Psoas muscle (tissue), 8 donors: ENCODE data around the gene INAFM1. TPM values are rescaled to one million over a fixed set of nuclear protein-coding genes. Genes with fewer than 3 reads are reported as not detected.
"Not testable (repeated sequence)": the region's sequence is repeated elsewhere in the genome, so short reads cannot be mapped to it uniquely, and the experiment has no call there.

Experiments
- ATAC-seq, 4 donors: fragments of 200-7000 bp; cut with Tn5 transposase; one replicate each; pipeline ENCODE4 v1.9.1; 2020; ENCODE audit warnings: moderate library complexity in 3 of 4, mild to moderate bottlenecking in 2 of 4
- DNase-seq, 2 donors: peaks; one replicate each; pipeline ENCODE4 v3.0.0-alpha.2; 2020
- H3K27ac ChIP-seq: fragments of 200-600 bp; one replicate; pipeline ENCODE4 v1.8.0; 2022
- H3K27me3 ChIP-seq, 3 donors: fragments of 200-600 bp in 1 of 3; one replicate each; pipeline versions ENCODE4 v1.6.1 to v1.8.0; 2013 to 2022; ENCODE audit warnings: low read length in 2 of 3, mild to moderate bottlenecking in 2 of 3, moderate library complexity in 1 of 3; ENCODE audit not compliant: insufficient read depth in 3 of 3
- H3K36me3 ChIP-seq, 2 donors: fragments of 200-600 bp in 1 of 2; one replicate each; pipeline versions ENCODE4 v1.6.1 to v1.8.0; 2013 to 2022; ENCODE audit warnings: low read depth in 1 of 2, mild to moderate bottlenecking in 1 of 2, moderate library complexity in 1 of 2; ENCODE audit not compliant: insufficient read depth in 1 of 2
- H3K4me1 ChIP-seq: fragments of 200-600 bp; one replicate; pipeline ENCODE4 v1.8.0; 2022
- H3K4me3 ChIP-seq: fragments of 200-600 bp; one replicate; pipeline ENCODE4 v1.8.0; 2022; ENCODE audit warnings: mild to moderate bottlenecking
- H3K9me3 ChIP-seq: fragments of 200-600 bp; one replicate; pipeline ENCODE4 v1.8.0; 2022
- WGBS, 3 donors: extraction: QIAGEN DNeasy Blood & Tissue Kit; methylation state at CpG; one replicate each; pipeline versions ENCODE4 v1.1.6 to v1.1.7; 2013; 5-methylcytosine and 5-hydroxymethylcytosine counted together
- intact Hi-C, 2 donors: fragments of 100-400 bp; cut with DNase I; formaldehyde crosslinking; loops; one replicate each; pipeline versions ENCODE4 v1.11.0 to v1.14.2; 2022
- polyA plus RNA-seq, 3 donors: library from polyadenylated mRNA; stranded (reverse); fragments of 200-250 nt; gene quantifications; one replicate each; pipeline ENCODE4 v1.2.3, GENCODE V29; 2013
- total RNA-seq, 4 donors: library from RNA; stranded (reverse); fragmentation: NEBNext Ultra II Directional in 2 of 4; extraction: Animal tissue kit (Norgen Biotek cat#: 25700) in 2 of 4; gene quantifications; one replicate each; pipeline versions ENCODE4 v1.2.1 to v1.2.4, GENCODE V29; 2021 to 2023
- TF ChIP-seq, protein P1 (sequence below): fragments of 200-600 bp; IDR thresholded peaks from one replicate; pipeline ENCODE4 v1.8.0; 2022; ENCODE audit warnings: antibody characterized with exemption
- donor health status: healthy with polysubstance abuse.
- donor health status: DM: no; HTN: no; CAD: no; lungs with moderate emphysema.
- donor health status: Bipolar disorder and iron deficiency.
- donor health status: healthy.
- donor health status: DM: yes; HTN: yes; CAD: no.
- donor health status: DM: no; HTN: no; CAD: no.
- donor health status: DM: no; HTN: no; CAD: no.
- donor health status: DM: yes; HTN: yes; CAD: no.

The INAFM1 gene
- total and polyA plus RNA-seq, 7 donors, result 3.6 to 21.2 (median 14.0) TPM

DNA sequence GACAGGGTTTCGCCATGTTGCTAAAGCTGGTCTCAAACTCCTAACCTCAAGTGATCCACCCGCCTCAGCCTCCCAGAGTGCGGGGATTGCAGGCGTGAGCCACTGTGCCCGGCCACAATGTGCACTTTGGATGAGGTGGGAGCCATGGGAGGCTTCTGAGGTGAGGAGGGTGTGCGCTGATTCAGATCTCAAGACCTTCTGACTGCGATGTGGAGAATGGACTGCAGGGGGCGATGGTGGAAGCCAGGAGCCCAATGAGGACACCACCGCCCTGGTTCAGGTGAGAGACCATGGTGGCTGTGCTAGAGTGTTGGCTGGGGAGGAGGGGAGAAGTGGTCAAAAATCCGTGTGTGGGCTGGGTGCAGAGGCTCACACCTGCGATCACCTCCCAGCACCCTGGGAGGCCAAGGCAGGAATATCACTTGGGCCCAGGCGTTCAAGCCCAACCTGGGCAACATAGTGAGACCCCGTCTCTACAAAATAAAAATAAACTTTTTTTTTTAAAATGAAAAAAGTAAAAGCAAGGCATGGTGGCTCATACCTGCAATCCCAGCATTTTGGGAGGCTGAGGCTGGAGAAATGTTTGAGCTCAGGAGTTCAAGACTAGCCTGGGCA is 5.6 kb downstream of the INAFM1 start:
- peaks cover 8% of the 10 kb centered on the region for H3K4me1 ChIP-seq
- H3K27me3 ChIP-seq, result no peaks in the 10 kb centered on the region
- no peak overlapping the region for H3K4me3 ChIP-seq
- intact Hi-C loops, result no loop called here
- H3K36me3 ChIP-seq, result peaks cover 0 to 4% of the 10 kb centered on the region in 2 donors
- TF ChIP-seq, protein P1, sequence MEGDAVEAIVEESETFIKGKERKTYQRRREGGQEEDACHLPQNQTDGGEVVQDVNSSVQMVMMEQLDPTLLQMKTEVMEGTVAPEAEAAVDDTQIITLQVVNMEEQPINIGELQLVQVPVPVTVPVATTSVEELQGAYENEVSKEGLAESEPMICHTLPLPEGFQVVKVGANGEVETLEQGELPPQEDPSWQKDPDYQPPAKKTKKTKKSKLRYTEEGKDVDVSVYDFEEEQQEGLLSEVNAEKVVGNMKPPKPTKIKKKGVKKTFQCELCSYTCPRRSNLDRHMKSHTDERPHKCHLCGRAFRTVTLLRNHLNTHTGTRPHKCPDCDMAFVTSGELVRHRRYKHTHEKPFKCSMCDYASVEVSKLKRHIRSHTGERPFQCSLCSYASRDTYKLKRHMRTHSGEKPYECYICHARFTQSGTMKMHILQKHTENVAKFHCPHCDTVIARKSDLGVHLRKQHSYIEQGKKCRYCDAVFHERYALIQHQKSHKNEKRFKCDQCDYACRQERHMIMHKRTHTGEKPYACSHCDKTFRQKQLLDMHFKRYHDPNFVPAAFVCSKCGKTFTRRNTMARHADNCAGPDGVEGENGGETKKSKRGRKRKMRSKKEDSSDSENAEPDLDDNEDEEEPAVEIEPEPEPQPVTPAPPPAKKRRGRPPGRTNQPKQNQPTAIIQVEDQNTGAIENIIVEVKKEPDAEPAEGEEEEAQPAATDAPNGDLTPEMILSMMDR, result peak; percentile 39
- DNase-seq, result no peak
- WGBS, 3 donors, result 90 to 92% (median 90%) methylated on average over 13 of the region's 13 CpGs
- no peaks in the 10 kb centered on the region for H3K9me3 ChIP-seq
- no peak for ATAC-seq
- no peak overlapping the region for H3K27ac ChIP-seq

DNA sequence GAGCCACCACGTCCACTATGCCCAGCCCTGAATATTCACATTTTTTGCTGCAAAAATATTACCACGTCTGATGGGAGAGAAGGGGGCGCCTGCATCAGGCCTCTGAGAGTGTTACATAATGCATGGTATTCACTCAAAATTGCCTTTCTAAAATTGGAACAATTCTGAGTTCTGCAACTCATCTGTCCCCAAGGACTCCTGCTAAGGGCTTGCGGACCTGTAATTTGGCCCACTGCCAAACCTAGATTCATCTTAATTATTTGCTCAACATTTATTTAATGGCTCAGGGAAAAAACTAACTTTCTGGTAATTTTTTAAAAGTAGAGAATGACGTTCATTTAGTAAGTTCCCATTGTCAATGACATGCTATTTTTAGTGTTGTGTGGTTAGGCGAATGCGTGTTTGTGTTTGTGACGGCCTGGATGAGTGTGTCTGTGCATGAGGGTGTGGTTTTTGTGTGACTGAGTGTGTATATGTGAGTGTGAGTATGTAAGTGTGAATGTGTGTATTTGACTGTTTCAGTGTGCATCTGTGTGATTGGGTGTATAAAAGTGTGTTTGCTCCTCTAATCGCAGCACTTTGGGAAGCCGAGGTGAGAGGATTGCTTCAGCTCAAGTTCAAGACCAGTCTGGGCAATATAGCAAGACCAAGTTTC is 8.8 kb downstream of the INAFM1 start:
- H3K27me3 ChIP-seq, result no peaks in the 10 kb centered on the region
- 73 to 79% (median 79%) methylated on average over 10 of the region's 10 CpGs for WGBS, 3 donors
- DNase-seq (no peak), ATAC-seq (no peak)
- no peaks in the 10 kb centered on the region for H3K9me3 ChIP-seq
- TF ChIP-seq, protein P1, result no peak
- intact Hi-C loops, result no loop called here
- H3K36me3 ChIP-seq, result no peaks in the 10 kb centered on the region
- H3K27ac ChIP-seq, result no peak overlapping the region
- H3K4me3 ChIP-seq, result no peak overlapping the region
- H3K4me1 ChIP-seq, result no peaks in the 10 kb centered on the region

DNA sequence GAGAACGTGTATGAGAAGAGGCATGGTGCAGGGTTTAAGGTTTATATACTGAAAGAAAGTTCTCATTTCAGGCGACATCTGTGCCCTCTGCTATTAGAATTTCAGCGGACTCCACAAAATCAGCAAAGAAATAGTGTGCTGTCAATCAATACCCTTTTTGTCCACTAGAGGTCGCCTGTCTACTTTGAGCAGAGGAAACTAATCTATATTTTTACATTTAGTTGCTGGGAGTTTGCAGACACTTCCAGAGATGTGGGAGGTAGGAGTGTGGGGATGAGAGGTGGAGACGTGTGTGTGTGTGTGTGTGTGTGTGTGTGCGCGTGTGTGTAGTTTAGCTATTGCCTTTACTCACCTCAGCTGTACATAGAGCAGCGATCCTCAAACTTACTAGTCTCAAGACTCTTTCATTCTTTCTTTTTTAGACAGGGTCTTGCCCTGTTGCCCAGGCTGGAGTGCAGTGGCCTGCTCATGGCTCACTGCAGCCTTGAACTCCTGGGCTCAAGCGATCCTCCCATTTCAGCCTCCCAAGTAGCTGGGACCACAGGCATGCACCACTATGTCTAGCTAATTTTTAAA is 9.7 kb downstream of the INAFM1 start:
- H3K4me1 ChIP-seq, result no peaks in the 10 kb centered on the region
- no peaks in the 10 kb centered on the region for H3K9me3 ChIP-seq
- WGBS, 3 donors, result 41 to 51% (median 42%) methylated on average over 9 of the region's 9 CpGs
- DNase-seq (no peak), ATAC-seq (peak; percentile 25 to 52 (median 34))
- no peaks in the 10 kb centered on the region for H3K27me3 ChIP-seq
- H3K4me3 ChIP-seq, result no peak overlapping the region
- H3K36me3 ChIP-seq, result no peaks in the 10 kb centered on the region
- intact Hi-C loops, result no loop called here
- no peak overlapping the region for H3K27ac ChIP-seq
- TF ChIP-seq, protein P1, result peak; percentile 81

DNA sequence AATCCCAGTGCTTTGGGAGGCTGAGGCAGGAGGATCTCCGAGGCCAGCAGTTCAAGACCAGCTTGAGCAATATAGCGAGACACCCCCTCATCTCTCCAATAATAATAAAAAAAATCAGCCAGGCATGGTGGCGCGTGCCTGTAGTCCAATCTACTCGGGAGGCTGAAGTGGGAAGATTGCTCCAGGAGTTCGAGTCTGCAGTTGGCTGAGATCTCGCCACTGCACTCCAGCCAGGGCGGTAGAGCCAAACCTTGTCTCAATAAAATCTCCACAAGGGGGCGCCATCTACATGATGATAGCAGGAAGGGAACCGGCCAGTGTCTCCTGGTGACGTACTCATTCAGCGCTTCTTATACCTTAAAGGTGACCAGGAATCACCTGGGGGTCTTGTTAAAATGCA is 21.4 kb downstream of the INAFM1 start:
- DNase-seq (peak; percentile 49 to 66), ATAC-seq (peak; percentile 64 to 86 (median 76))
- Histone ChIP-seq H3K4me1 (no peaks in the 10 kb centered on the region), H3K4me3 (no peak overlapping the region), H3K27ac (no peak overlapping the region), H3K36me3 (no peaks in the 10 kb centered on the region), H3K27me3 (no peaks in the 10 kb centered on the region), H3K9me3 (no peaks in the 10 kb centered on the region)
- 28 to 38% (median 35%) methylated on average over 12 of the region's 12 CpGs for WGBS, 3 donors
- TF ChIP-seq, protein P1, result peak; percentile 73
- intact Hi-C loops, result loop anchor here in 1 of 2 donors (2.0 to 10.0 kb wide), 2 partner anchors 95 to 129 kb away; no protein-coding TSS in a partner anchor

DNA sequence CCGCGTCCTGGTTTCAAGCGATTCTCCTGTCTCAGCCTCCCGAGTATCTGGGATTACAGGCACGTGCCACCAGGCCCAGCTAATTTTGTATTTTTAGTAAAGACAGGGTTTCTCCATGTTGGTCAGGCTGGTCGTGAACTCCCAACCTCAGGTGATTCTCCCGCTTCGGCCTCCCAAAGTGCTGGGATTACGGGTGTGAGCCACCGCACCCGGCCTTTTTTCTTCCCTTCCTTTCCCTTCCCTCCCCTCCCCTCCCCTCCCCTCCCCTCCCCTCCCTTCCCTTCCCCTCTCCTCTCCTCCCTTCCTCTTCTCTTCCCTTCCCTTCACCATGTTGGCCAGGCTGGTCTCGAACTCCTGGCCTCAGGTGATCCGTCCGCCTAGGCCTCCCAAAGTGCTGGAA is 26.2 kb downstream of the INAFM1 start:
- not testable (repeated sequence) for DNase-seq, H3K4me3 ChIP-seq, H3K4me1 ChIP-seq, H3K27ac ChIP-seq, H3K9me3 ChIP-seq, H3K27me3 ChIP-seq, H3K36me3 ChIP-seq, ATAC-seq
- 88 to 93% (median 90%) methylated on average over 11 to 14 of the region's 14 CpGs for WGBS, 3 donors
- intact Hi-C loops, result loop anchor here in 1 of 2 donors (10.0 kb wide), 1 partner anchor 84 kb away; no protein-coding TSS in a partner anchor
